ENCODE measurements around the gene ARHGAP26.

ARHGAP26 gene

DNA sequence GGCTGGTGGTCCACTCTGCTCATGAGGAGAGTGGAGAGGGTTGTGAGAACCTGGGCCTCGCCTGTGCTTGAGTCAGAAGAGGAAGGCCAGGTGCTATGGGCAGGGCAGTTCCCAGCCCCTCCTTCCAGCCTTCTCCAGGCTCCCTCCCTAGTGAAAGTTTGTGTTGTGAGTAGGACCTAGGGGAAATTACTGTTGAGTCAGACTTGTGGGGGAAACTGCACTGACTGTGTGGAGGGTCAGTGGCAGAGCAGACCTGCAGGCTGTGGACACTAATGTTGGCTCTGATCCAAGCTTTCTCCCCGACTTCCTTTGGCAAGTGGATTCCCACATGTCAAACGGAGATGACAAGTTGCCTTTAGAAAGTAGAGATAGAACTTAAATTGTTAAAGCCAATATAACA lies 102.6 kb downstream of the ARHGAP26 start:
- TF ChIP-seq, protein P1, sequence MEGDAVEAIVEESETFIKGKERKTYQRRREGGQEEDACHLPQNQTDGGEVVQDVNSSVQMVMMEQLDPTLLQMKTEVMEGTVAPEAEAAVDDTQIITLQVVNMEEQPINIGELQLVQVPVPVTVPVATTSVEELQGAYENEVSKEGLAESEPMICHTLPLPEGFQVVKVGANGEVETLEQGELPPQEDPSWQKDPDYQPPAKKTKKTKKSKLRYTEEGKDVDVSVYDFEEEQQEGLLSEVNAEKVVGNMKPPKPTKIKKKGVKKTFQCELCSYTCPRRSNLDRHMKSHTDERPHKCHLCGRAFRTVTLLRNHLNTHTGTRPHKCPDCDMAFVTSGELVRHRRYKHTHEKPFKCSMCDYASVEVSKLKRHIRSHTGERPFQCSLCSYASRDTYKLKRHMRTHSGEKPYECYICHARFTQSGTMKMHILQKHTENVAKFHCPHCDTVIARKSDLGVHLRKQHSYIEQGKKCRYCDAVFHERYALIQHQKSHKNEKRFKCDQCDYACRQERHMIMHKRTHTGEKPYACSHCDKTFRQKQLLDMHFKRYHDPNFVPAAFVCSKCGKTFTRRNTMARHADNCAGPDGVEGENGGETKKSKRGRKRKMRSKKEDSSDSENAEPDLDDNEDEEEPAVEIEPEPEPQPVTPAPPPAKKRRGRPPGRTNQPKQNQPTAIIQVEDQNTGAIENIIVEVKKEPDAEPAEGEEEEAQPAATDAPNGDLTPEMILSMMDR (IDR thresholded peaks at IDR 0.05; ENCODE audit: low read depth, low read length, missing control alignments): no peak
- no peak for DNase-seq (ENCODE audit: extremely low read depth, low read depth)
- no peak overlapping the region for H3K4me3 ChIP-seq (replicated peaks; ENCODE audit: low read depth, low read length)

DNA sequence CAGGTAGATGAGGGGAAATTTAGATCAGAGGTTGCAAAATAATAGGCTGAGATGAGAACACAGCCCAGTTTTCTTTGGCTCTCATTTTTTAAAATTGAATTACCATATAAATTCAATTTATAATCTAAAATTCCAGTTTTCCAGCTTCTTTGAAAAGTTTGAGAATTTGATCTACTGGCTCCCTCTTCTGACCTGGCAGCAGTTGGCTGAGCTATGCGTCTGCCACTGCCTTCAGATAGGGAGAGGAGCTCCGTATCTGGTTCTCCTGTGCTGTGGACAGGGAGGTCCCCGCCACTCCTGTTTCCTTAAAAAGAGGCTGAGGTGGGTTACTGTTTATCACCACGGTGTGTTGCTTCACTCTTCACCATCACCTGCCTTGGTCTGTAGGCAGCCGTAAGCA lies 103.7 kb downstream of the ARHGAP26 start:
- TF ChIP-seq, protein P1 (IDR thresholded peaks at IDR 0.05; ENCODE audit: low read depth, low read length, missing control alignments): peak; percentile 6
- no peak for DNase-seq (ENCODE audit: extremely low read depth, low read depth)
- H3K4me3 ChIP-seq (replicated peaks; ENCODE audit: low read depth, low read length): no peak overlapping the region

DNA sequence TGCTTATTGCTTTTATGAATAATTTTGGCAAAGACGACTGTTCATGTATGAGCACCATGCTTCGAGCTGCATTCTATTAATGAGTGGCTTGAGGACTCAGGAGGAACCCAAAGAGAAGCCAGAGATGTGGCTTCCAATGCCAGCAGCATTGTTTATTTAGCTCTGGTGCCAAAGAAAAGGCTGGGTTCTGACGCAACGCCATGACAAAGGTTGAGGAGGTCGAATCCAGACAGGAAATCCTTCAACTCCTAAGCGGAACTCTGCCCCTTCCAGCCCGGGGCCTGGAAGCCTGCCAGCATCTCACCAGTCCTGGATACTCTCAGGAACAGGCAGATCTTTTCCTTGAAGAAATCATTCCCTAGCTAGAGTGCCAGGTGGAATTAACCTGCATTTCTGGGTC lies 104.4 kb downstream of the ARHGAP26 start:
- TF ChIP-seq, protein P1 (IDR thresholded peaks at IDR 0.05; ENCODE audit: low read depth, low read length, missing control alignments): no peak
- H3K4me3 ChIP-seq (replicated peaks; ENCODE audit: low read depth, low read length): no peak overlapping the region
- DNase-seq (ENCODE audit: extremely low read depth, low read depth): no peak

DNA sequence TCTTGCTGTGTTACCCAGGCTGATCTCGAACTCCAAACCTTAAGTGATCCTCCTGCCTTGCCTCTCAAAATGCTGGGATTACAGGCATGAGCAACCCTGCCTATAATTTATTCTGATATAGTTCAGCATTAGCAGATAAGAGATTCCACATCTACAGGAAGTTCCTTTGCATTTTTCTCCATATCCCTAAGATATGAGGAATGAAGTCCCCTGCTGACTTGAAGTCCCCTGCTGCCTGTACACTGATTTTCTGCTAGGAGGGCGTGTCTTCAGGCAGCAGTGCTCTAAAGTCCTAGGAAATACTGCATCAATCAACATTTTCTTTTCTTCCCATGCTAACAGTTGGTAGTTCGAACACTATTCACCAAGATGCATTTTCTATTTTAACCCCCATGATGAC lies 105.8 kb downstream of the ARHGAP26 start:
- TF ChIP-seq, protein P1 (IDR thresholded peaks at IDR 0.05; ENCODE audit: low read depth, low read length, missing control alignments): no peak
- H3K4me3 ChIP-seq (replicated peaks; ENCODE audit: low read depth, low read length): no peak overlapping the region
- no peak for DNase-seq (ENCODE audit: extremely low read depth, low read depth)

DNA sequence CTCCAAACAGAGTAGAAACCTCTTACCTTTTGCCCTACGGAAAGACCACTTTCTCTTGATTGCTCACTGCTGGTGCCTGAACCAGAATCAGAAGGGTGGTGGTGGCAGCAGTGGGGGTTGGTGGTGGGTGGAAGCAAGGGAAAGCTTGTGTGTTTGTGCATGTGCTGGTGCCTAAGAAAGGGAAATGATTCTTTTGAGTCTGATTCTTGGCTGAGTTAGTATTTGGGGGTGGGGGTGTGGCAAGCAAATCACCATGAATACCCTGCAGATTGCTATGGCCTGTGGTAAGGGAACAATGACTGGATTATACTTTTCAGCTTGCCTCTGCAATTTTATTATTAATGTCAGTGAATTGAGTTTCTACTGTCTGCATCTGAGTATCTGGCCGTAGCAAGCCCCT lies 106.6 kb downstream of the ARHGAP26 start:
- no peak overlapping the region for H3K4me3 ChIP-seq (replicated peaks; ENCODE audit: low read depth, low read length)
- TF ChIP-seq, protein P1 (IDR thresholded peaks at IDR 0.05; ENCODE audit: low read depth, low read length, missing control alignments): no peak
- DNase-seq (ENCODE audit: extremely low read depth, low read depth): no peak

DNA sequence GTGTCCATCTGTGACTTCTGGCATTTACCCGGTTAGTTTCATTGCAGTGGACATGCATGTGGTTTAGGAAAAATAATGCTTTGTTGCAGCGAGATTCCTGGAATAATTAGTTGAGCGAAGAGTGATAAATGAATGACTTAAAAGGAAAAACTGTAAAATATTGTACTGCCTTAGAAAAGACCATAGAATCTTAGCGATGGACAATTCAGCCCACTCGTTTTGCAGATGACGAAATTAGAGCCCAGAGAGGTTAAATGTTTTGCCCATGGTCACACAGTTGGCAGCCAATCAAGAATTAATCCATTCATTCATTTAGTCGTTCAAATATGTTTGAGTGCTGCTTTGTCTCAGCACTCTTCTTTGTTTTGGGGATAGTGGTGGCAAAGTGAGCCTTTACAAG lies 107.9 kb downstream of the ARHGAP26 start:
- TF ChIP-seq, protein P1 (IDR thresholded peaks at IDR 0.05; ENCODE audit: low read depth, low read length, missing control alignments): no peak
- no peak overlapping the region for H3K4me3 ChIP-seq (replicated peaks; ENCODE audit: low read depth, low read length)

DNA sequence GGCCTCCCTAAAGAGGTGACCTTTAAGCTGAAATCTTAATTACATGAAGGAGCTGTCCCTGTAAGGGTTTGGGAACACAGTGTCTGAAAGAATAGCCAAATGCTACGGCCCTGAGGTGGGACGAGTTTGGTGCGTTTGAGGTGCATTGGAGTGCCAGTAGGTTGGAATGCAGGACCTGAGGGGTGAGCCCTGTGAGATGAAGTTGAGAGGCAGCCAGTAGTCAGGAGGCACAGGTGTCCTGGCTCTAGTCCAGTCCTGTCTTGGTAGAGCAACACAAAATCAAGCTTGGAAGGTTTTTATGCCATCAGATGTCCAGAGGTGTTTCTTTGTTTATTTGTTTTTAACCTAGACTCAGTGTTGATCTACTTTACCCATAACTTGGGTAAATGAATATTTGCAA lies 108.5 kb downstream of the ARHGAP26 start:
- no peak for DNase-seq (ENCODE audit: extremely low read depth, low read depth)
- no peak overlapping the region for H3K4me3 ChIP-seq (replicated peaks; ENCODE audit: low read depth, low read length)
- TF ChIP-seq, protein P1 (IDR thresholded peaks at IDR 0.05; ENCODE audit: low read depth, low read length, missing control alignments): no peak

More for the DNA sequence above, 107.9 kb downstream of the ARHGAP26 start:
- no peak for DNase-seq (ENCODE audit: extremely low read depth, low read depth)

Data from HFF-Myc (cell line).